ENCODE results near the gene PARP4. TPM values are rescaled to one million over a fixed set of nuclear protein-coding genes. Genes with fewer than 3 reads are reported as not detected.
"Not testable (repeated sequence)": the region's sequence is repeated elsewhere in the genome, so short reads cannot be mapped to it uniquely, and the experiment has no call there.

Gene PARP4
- total RNA-seq, 4 donors from 2014 or later, result 38.3 to 47.4 (median 40.6) TPM

DNA sequence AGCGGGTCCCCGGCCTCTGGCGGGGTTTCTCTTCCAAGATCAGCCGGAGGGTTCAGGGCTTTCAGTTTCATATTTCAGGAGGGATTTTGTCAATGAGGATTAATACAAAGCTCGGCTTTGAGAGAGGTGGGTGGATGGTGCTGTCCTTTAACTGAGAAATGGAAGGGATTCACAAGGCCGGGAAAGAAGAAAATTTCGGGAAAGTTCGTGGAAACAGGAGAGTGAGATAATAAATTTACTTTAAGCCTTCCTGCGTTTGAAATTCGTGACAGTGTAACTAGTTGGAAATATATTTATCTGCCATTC lies 283 bp upstream of the PARP4 start:
- DNase-seq (ENCODE audit: extremely low spot score), result no peak
- H3K4me1 ChIP-seq, result peaks cover 14 to 22% (median 17%) of the 10 kb centered on the region in 4 donors
- peak overlapping the region; percentile 76 to 99 (median 84) for H3K4me3 ChIP-seq
- under 1% methylated on average over 7 of the region's 10 CpGs for WGBS
- no peaks in the 10 kb centered on the region for H3K27me3 ChIP-seq
- peaks cover 0 to 4% (median 0%) of the 10 kb centered on the region in 4 donors for H3K36me3 ChIP-seq
- H3K9me3 ChIP-seq, result no peaks in the 10 kb centered on the region
- no peak for TF ChIP-seq POLR2AphosphoS5 (IDR thresholded peaks at IDR 0.05)
- TF ChIP-seq, protein P1, sequence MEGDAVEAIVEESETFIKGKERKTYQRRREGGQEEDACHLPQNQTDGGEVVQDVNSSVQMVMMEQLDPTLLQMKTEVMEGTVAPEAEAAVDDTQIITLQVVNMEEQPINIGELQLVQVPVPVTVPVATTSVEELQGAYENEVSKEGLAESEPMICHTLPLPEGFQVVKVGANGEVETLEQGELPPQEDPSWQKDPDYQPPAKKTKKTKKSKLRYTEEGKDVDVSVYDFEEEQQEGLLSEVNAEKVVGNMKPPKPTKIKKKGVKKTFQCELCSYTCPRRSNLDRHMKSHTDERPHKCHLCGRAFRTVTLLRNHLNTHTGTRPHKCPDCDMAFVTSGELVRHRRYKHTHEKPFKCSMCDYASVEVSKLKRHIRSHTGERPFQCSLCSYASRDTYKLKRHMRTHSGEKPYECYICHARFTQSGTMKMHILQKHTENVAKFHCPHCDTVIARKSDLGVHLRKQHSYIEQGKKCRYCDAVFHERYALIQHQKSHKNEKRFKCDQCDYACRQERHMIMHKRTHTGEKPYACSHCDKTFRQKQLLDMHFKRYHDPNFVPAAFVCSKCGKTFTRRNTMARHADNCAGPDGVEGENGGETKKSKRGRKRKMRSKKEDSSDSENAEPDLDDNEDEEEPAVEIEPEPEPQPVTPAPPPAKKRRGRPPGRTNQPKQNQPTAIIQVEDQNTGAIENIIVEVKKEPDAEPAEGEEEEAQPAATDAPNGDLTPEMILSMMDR (IDR thresholded peaks at IDR 0.05), result no peak
- no peak for TF ChIP-seq EP300 (IDR thresholded peaks at IDR 0.05)
- no peak for TF ChIP-seq POLR2A (IDR thresholded peaks at IDR 0.05; ENCODE audit: low read depth)
- H3K27ac ChIP-seq (replicated peaks in 1 of 4), result peak overlapping the region; percentile 87 to 98 (median 92)
- intact Hi-C loops (cut with DNase I), result no loop called here

DNA sequence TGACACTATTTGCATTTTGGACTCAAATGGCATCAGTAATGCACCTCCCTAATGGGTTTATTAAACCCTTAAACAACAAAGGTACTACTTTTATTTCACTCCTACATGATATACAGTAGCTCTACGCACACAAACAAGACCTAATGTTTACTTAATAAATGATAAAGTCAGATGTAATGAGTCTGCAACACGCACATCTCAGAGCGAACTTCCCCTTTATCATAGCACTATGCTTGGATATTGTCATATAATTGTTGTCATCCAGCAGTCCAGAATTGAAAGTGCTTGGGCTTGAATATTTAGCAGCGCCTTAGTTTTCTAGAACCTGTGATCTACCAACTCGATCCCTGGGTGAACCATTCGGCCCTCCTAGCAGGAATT lies 772 bp downstream of the PARP4 start:
- no peak for DNase-seq (ENCODE audit: extremely low spot score)
- Histone ChIP-seq H3K9me3 (no peaks in the 10 kb centered on the region), H3K4me1 (peaks cover 14 to 25% (median 17%) of the 10 kb centered on the region in 4 donors), H3K4me3 (peak overlapping the region; percentile 76 to 99 (median 84)), H3K27me3 (no peaks in the 10 kb centered on the region), H3K27ac (replicated peaks in 1 of 4) (peak overlapping the region; percentile 87 to 98 (median 92)), H3K36me3 (peaks cover 0 to 9% (median 2%) of the 10 kb centered on the region in 4 donors)
- WGBS, result 3% methylated on average over 6 of the region's 6 CpGs
- intact Hi-C loops (cut with DNase I), result no loop called here
- TF ChIP-seq POLR2A (IDR thresholded peaks at IDR 0.05; ENCODE audit: low read depth) (no peak), POLR2AphosphoS5 (IDR thresholded peaks at IDR 0.05) (no peak), EP300 (IDR thresholded peaks at IDR 0.05) (no peak)
- TF ChIP-seq, protein P1 (IDR thresholded peaks at IDR 0.05), result no peak

DNA sequence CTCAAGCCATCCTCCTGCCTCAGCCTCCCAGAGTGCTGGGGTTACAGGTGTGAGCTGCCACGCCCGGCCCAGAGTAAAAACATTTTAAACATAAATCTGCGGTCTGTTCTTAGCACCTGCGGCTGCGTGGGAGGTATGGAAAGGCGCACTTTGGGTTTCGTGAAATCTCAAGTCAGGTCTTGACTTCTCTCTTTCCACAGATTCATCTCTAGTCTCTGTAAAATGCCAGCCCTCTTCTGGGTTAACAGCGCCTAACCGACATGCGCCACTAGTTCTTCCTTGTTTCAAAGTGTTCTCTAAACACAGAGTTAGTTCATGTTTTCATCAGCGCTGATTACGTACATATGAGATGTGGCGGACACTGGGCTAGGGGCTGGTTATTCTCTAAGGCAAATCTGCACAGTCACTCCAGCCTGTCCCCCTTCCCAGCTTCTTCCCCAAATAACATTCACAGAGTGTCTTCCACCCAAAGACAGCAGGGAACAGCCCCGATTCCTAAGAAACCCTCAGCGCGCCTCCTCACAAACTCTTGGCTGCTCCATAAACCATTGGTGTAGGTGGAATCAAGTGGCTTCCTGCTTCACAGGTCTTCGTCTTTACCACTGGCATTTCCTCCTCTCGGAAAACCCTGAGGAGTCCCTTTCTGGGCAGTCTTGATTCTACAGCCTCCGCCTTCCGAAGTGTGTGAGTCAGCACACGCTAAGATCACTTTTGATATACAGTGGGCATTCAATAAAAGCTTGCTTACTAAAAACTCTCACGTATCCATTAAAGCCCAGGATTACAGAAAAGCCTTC lies 1.4 kb downstream of the PARP4 start:
- Histone ChIP-seq H3K27ac (replicated peaks in 1 of 4) (peak overlapping the region; percentile 87 to 98 (median 92)), H3K36me3 (peaks cover 0 to 13% (median 6%) of the 10 kb centered on the region in 4 donors), H3K9me3 (no peaks in the 10 kb centered on the region), H3K4me1 (peaks cover 14 to 25% (median 17%) of the 10 kb centered on the region in 4 donors), H3K27me3 (no peaks in the 10 kb centered on the region), H3K4me3 (peak overlapping the region; percentile 76 to 99 (median 84))
- TF ChIP-seq POLR2AphosphoS5 (IDR thresholded peaks at IDR 0.05) (no peak), EP300 (IDR thresholded peaks at IDR 0.05) (no peak), POLR2A (IDR thresholded peaks at IDR 0.05; ENCODE audit: low read depth) (no peak)
- TF ChIP-seq, protein P1 (IDR thresholded peaks at IDR 0.05), result no peak
- no peak for DNase-seq (ENCODE audit: extremely low spot score)
- WGBS, result 61% methylated on average over 22 of the region's 22 CpGs
- intact Hi-C loops (cut with DNase I), result no loop called here

DNA sequence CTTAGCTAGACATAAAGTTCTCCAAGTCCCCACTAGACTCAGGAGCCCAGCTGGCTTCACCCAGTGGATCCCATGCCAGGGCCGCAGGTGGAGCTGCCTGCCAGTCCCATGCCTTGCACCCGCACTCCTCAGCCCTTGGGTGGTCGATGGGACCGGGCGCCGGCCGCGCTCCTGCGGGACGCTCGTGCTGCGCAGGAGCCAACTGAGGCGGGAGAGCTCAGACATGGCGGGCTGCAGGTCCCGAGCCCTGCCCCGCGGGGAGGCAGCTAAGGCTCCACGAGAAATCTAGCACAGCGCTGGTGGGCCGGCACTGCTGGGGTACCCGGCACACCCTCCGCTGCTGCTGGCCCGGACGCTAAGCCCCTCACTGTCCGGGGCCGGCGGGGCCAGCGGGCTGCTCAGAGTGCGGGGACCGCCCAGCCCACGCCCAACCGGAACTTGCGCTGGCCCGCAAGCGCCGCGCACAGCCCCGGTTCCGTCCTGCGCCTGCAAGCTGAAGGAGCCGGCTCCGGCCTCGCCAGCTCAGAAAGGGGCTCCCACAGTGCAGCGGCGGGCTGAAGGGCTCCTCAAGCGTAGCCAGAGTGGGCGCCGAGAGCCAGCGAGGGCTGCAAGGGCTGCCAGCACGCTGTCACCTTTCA lies 5.8 kb downstream of the PARP4 start:
- Histone ChIP-seq H3K9me3 (no peaks in the 10 kb centered on the region), H3K36me3 (peaks cover 0 to 22% (median 10%) of the 10 kb centered on the region in 4 donors), H3K4me3 (no peak overlapping the region), H3K27ac (replicated peaks in 1 of 4) (no peak overlapping the region), H3K27me3 (no peaks in the 10 kb centered on the region), H3K4me1 (peaks cover 20 to 31% (median 27%) of the 10 kb centered on the region in 4 donors)
- DNase-seq (ENCODE audit: extremely low spot score), result no peak
- WGBS, result 100% methylated on average over 18 of the region's 50 CpGs
- intact Hi-C loops (cut with DNase I), result no loop called here
- TF ChIP-seq POLR2AphosphoS5 (IDR thresholded peaks at IDR 0.05), result no peak
- TF ChIP-seq EP300 (IDR thresholded peaks at IDR 0.05), result no peak
- TF ChIP-seq, protein P1 (IDR thresholded peaks at IDR 0.05), result no peak
- TF ChIP-seq POLR2A (IDR thresholded peaks at IDR 0.05; ENCODE audit: low read depth), result no peak

DNA sequence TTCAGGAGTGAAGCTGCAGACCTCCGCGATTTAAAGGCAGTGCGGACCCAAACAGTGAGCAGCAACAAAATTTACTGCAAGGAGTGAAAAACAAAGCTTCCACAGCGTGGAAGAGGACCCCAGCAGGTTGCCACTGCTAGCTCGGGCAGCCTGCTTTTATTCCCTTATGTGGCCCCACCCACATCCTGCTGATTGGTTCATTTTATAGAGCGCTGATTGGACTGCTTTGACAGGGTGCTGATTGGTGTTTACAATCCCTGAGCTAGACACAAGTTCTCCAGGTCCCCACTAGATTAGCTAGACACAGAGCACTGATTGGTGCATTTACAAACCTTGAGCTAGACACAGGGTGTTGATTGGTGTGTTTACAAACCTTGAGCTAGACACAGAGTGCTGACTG lies 6.3 kb downstream of the PARP4 start:
- 97% methylated on average over 6 of the region's 6 CpGs for WGBS

More for the DNA sequence above, 6.3 kb downstream of the PARP4 start:
- intact Hi-C loops (cut with DNase I); H3K27ac ChIP-seq (replicated peaks in 1 of 4); H3K27me3 ChIP-seq; H3K4me3 ChIP-seq; DNase-seq (ENCODE audit: extremely low spot score); H3K9me3 ChIP-seq: not testable (repeated sequence)
- H3K36me3 ChIP-seq, result peaks cover 0 to 22% (median 10%) of the 10 kb centered on the region in 4 donors
- H3K4me1 ChIP-seq, result peaks cover 19 to 26% (median 24%) of the 10 kb centered on the region in 4 donors

Data from esophagus muscularis mucosa (tissue), 4 donors.